A549 (cell line): Measurements from ENCODE around the gene ARL10. TPM values are rescaled to one million over a fixed set of nuclear protein-coding genes. Genes with fewer than 3 reads are reported as not detected.

Experiments used
- ATAC-seq, 2 experiments: fragments of 200-7000 bp in 1 of 2; fragments of >200 bp in 1 of 2; cut with Nextera tagmentation in 1 of 2; cut with Tn5 transposase in 1 of 2; 3 replicates each; pipeline versions ENCODE4 v1.8.0 to v1.9.1; 2018 to 2020; ENCODE audit warnings: mild to moderate bottlenecking in 1 of 2, moderate library complexity in 1 of 2
- CTCF ChIA-PET: fragments of 300-600 bp; sonication (Branson Sonifier 250); formaldehyde crosslinking; extraction: SDS; loops from one replicate; lab custom pipeline; 2021; ENCODE audit warnings: antibody characterized with exemption, inconsistent platforms; lab: Yijun Ruan, JAX
- POLR2A ChIA-PET: fragments of 350-600 bp; formaldehyde crosslinking; extraction: SDS; loops from one replicate; lab custom pipeline; 2021; ENCODE audit warnings: antibody characterized with exemption, inconsistent platforms; lab: Yijun Ruan, JAX
- DNase-seq, 2 experiments: peaks; one replicate each; pipeline versions ENCODE4 v3.0.0 to v3.0.0-alpha.2; 2011 to 2016; ENCODE audit warnings: low read depth in 1 of 2, low spot score in 1 of 2
- FAIRE-seq: peaks from 2 replicates; lab custom pipeline; 2011; peaks lifted over from hg19 to GRCh38; lab: Jason Lieb, UNC
- H3K27ac ChIP-seq, 2 experiments: fragments of >200 bp; sonication (Bioruptor Twin); formaldehyde crosslinking; 3 replicates each; pipeline ENCODE4 v1.5.1; 2016 to 2017
- H3K4me1 ChIP-seq: fragments of >200 bp; sonication (Bioruptor Twin); formaldehyde crosslinking; 3 replicates; pipeline ENCODE4 v1.6.1; 2016
- H3K4me2 ChIP-seq: fragments of >200 bp; sonication (Bioruptor Twin); formaldehyde crosslinking; 3 replicates; pipeline ENCODE4 v1.6.1; 2016
- H3K4me3 ChIP-seq: fragments of >200 bp; sonication (Bioruptor Twin); formaldehyde crosslinking; 3 replicates; pipeline ENCODE4 v1.5.1; 2016
- H3K9me3 ChIP-seq: fragments of >200 bp; sonication (Bioruptor Twin); formaldehyde crosslinking; 3 replicates; pipeline ENCODE4 v1.6.1; 2016
- ATOH8 ChIP-seq: fragments of 250-450 bp; sonication (Bioruptor Pico); IDR thresholded peaks from 2 replicates; pipeline ENCODE4 v1.5.0; 2020; ENCODE audit warnings: low read depth, mild to moderate bottlenecking, moderate library complexity
- BCL3 ChIP-seq: fragments of >200 bp; sonication (Bioruptor Twin); formaldehyde crosslinking; IDR thresholded peaks from 3 replicates; pipeline ENCODE4 v1.6.1; 2016
- BHLHE40 ChIP-seq: IDR thresholded peaks from 2 replicates; pipeline ENCODE4 v1.6.1; 2012; ENCODE audit warnings: low read depth, low read length, inconsistent platforms
- CBX2 ChIP-seq: fragments of 200-600 bp; sonication (generic); IDR thresholded peaks from 2 replicates; pipeline ENCODE4 v1.6.1; 2016; ENCODE audit warnings: low read depth, mild to moderate bottlenecking, borderline replicate concordance
- CHD4 ChIP-seq: fragments of 200-600 bp; sonication (generic); IDR thresholded peaks from 2 replicates; pipeline ENCODE4 v1.6.1; 2016; ENCODE audit warnings: antibody characterized with exemption, mild to moderate bottlenecking, borderline replicate concordance
- E2F6 ChIP-seq: IDR thresholded peaks from 2 replicates; pipeline ENCODE4 v1.6.1; 2012; ENCODE audit warnings: low read depth, borderline replicate concordance
- FOXS1 ChIP-seq: fragments of 250-450 bp; sonication (Bioruptor Pico); IDR thresholded peaks from 2 replicates; pipeline ENCODE4 v1.5.0; 2020; ENCODE audit warnings: mild to moderate bottlenecking, moderate library complexity
- HEYL ChIP-seq: fragments of 250-450 bp; sonication (Bioruptor Pico); IDR thresholded peaks from 2 replicates; pipeline ENCODE4 v1.8.0; 2021; ENCODE audit warnings: mild to moderate bottlenecking, moderate library complexity
- HMGXB4 ChIP-seq: fragments of 250-450 bp; sonication (Bioruptor Pico); IDR thresholded peaks from 2 replicates; pipeline ENCODE4 v1.5.0; 2021; ENCODE audit warnings: mild to moderate bottlenecking, moderate library complexity, borderline replicate concordance
- HOXA7 ChIP-seq: fragments of 250-450 bp; sonication (Bioruptor Pico); IDR thresholded peaks from 2 replicates; pipeline ENCODE4 v1.5.0; 2020; ENCODE audit warnings: mild to moderate bottlenecking, moderate library complexity
- JUN ChIP-seq, 2 experiments: fragments of >200 bp; sonication (Bioruptor Twin); formaldehyde crosslinking; IDR thresholded peaks; 2 replicates in 1 of 2; 3 replicates in 1 of 2; pipeline ENCODE4 v1.6.1; 2016 to 2017
- NR3C1 ChIP-seq: fragments of >200 bp; sonication (Bioruptor Twin); formaldehyde crosslinking; IDR thresholded peaks from 3 replicates; pipeline ENCODE4 v1.6.1; 2017
- PHF8 ChIP-seq: fragments of 200-600 bp; sonication (generic); IDR thresholded peaks from 2 replicates; pipeline ENCODE4 v1.6.1; 2016; ENCODE audit warnings: low read depth, mild to moderate bottlenecking, antibody characterized with exemption, moderate library complexity, borderline replicate concordance
- POLR2A ChIP-seq: IDR thresholded peaks from 2 replicates; pipeline ENCODE4 v1.6.1; 2012; ENCODE audit warnings: mild to moderate bottlenecking, low read length
- RAD21 ChIP-seq, 2 experiments: fragments of >200 bp in 1 of 2; sonication (Bioruptor Twin) in 1 of 2; formaldehyde crosslinking in 1 of 2; IDR thresholded peaks in 1 of 2; conservative IDR thresholded peaks in 1 of 2; 2 replicates in 1 of 2; 3 replicates in 1 of 2; pipeline ENCODE4 v1.6.1; 2012 to 2018; ENCODE audit warnings: inconsistent platforms in 1 of 2
- RARB ChIP-seq: fragments of 250-450 bp; sonication (Bioruptor Pico); IDR thresholded peaks from 2 replicates; pipeline ENCODE4 v1.8.0; 2021; ENCODE audit warnings: mild to moderate bottlenecking, moderate library complexity
- RCOR1 ChIP-seq: fragments of 150-350 bp; IDR thresholded peaks from 2 replicates; pipeline ENCODE4 v1.6.1; 2014; ENCODE audit warnings: antibody characterized with exemption, low read length, low read depth
- RNF2 ChIP-seq: fragments of 200-600 bp; sonication (generic); IDR thresholded peaks from 2 replicates; pipeline ENCODE4 v1.6.1; 2016; ENCODE audit warnings: low read depth, mild to moderate bottlenecking, antibody characterized with exemption, moderate library complexity, borderline replicate concordance
- SMC3 ChIP-seq: fragments of >200 bp; sonication (Bioruptor Twin); formaldehyde crosslinking; IDR thresholded peaks from 3 replicates; pipeline ENCODE4 v1.6.1; 2018; ENCODE audit warnings: inconsistent platforms
- TP53 ChIP-seq: fragments of 250-450 bp; sonication (Bioruptor Pico); IDR thresholded peaks from 2 replicates; pipeline ENCODE4 v1.5.0; 2021; ENCODE audit warnings: mild to moderate bottlenecking, moderate library complexity
- ZSCAN20 ChIP-seq: fragments of 250-450 bp; sonication (Bioruptor Pico); IDR thresholded peaks from 2 replicates; pipeline ENCODE4 v1.8.0; 2022; ENCODE audit warnings: mild to moderate bottlenecking, moderate library complexity
- WGBS: methylation state at CpG from one replicate; pipeline ENCODE4 v1.1.6; 2017; ENCODE audit errors: missing lambda C conversion rate; 5-methylcytosine and 5-hydroxymethylcytosine counted together
- polyA plus RNA-seq, 4 experiments: library from polyadenylated mRNA; depleted of rRNA in 3 of 4; stranded (reverse); fragments of >200 nt; fragmentation: RNase III in 1 of 4; extraction: RNeasy Plus Mini Kit Qiagen cat#74134 plus additional on column Dnase treatment in 1 of 4; gene quantifications; 2 replicates in 3 of 4; 3 replicates in 1 of 4; pipeline ENCODE4 v1.2.3, GENCODE V29; 2011 to 2017

ARL10 gene
- polyA plus RNA-seq, 2 of the 4 experiments (the other 2 are of a cell fraction) = 0.15 to 0.21 TPM

- no peak for ATAC-seq
- no peak overlapping the region for H3K4me2 ChIP-seq
- H3K4me1 ChIP-seq = no peaks in the 10 kb centered on the region
- no peak for DNase-seq
- no peak overlapping the region for H3K4me3 ChIP-seq
- CTCF ChIA-PET = no interaction called here
- TF ChIP-seq RAD21 (conservative IDR thresholded peaks at IDR 0.05 in 1 of 2, IDR thresholded peaks at IDR 0.05 in 1 of 2) (no peak), HEYL (CRISPR knock-in tag) (no peak), RARB (no peak), BCL3 (no peak), RNF2 (no peak), CHD4 (no peak), TP53 (CRISPR knock-in tag) (no peak), ATOH8 (CRISPR knock-in tag) (no peak), POLR2A (no peak), NR3C1 (no peak), ZSCAN20 (CRISPR knock-in tag) (no peak), JUN (IDR thresholded peaks at IDR 0.05) (no peak), FOXS1 (no peak), SMC3 (no peak), HOXA7 (no peak), RCOR1 (no peak), HMGXB4 (CRISPR knock-in tag) (no peak), CBX2 (no peak), E2F6 (no peak)
- WGBS = 84% methylated on average over 2 of the region's 2 CpGs
- no peak overlapping the region for H3K27ac ChIP-seq
- FAIRE-seq = no peak
- H3K9me3 ChIP-seq = no peaks in the 10 kb centered on the region
- POLR2A ChIA-PET = no interaction called here
Measured at GRCh38 chr5:176342766-176343458, 22.4 kb upstream of the ARL10 start.

GRCh38 chr5:176350416-176350815 lies 14.9 kb upstream of the ARL10 start:
- ATAC-seq (no peak), DNase-seq (no peak), FAIRE-seq (no peak)
- Histone ChIP-seq H3K4me1 (no peaks in the 10 kb centered on the region), H3K27ac (no peak overlapping the region), H3K4me3 (no peak overlapping the region), H3K9me3 (no peaks in the 10 kb centered on the region), H3K4me2 (no peak overlapping the region)
- TF ChIP-seq BHLHE40 = no peak
- TF ChIP-seq PHF8 = no peak
- WGBS = 92% methylated on average over 8 of the region's 8 CpGs
- ChIA-PET POLR2A (no interaction called here), CTCF (no interaction called here)
